ENCODE data around the gene AQP2.

AQP2 gene

GRCh38 chr12:49920915-49921286 lies 29.6 kb upstream of the AQP2 start:
- DNase-seq = no peak

GRCh38 chr12:49921299-49921698 lies 29.2 kb upstream of the AQP2 start:
- DNase-seq = no peak

GRCh38 chr12:49921936-49922335 lies 28.6 kb upstream of the AQP2 start:
- no peak for DNase-seq

GRCh38 chr12:49922349-49923034 lies 28.0 kb upstream of the AQP2 start:
- DNase-seq = no peak

GRCh38 chr12:49923035-49923644 lies 27.4 kb upstream of the AQP2 start:
- DNase-seq = no peak

- no peak for DNase-seq
Measured at GRCh38 chr12:49923880-49924556, 26.5 kb upstream of the AQP2 start.

- DNase-seq = no peak
Measured at GRCh38 chr12:49924628-49925246, 25.8 kb upstream of the AQP2 start.

- no peak for DNase-seq
Measured at GRCh38 chr12:49925433-49926204, 24.9 kb upstream of the AQP2 start.

- DNase-seq = no peak
Measured at GRCh38 chr12:49928471-49928870, 22.1 kb upstream of the AQP2 start.

GRCh38 chr12:49929581-49929980 lies 21.0 kb upstream of the AQP2 start:
- no peak for DNase-seq

GRCh38 chr12:49930515-49931288 lies 19.8 kb upstream of the AQP2 start:
- DNase-seq = no peak

- no peak for DNase-seq
Measured at GRCh38 chr12:49932023-49932422, 18.5 kb upstream of the AQP2 start.

- no peak for DNase-seq
Measured at GRCh38 chr12:49932533-49933130, 17.9 kb upstream of the AQP2 start.

- no peak for DNase-seq
Measured at GRCh38 chr12:49933796-49934195, 16.7 kb upstream of the AQP2 start.

- DNase-seq = no peak
Measured at GRCh38 chr12:49934505-49934904, 16.0 kb upstream of the AQP2 start.

GRCh38 chr12:49936925-49937324 lies 13.6 kb upstream of the AQP2 start:
- DNase-seq = no peak

- DNase-seq = no peak
Measured at GRCh38 chr12:49937639-49938300, 12.8 kb upstream of the AQP2 start.

GRCh38 chr12:49939307-49939706 lies 11.2 kb upstream of the AQP2 start:
- DNase-seq = no peak

- no peak for DNase-seq
Measured at GRCh38 chr12:49939707-49940106, 10.8 kb upstream of the AQP2 start.

GRCh38 chr12:49941556-49942511 lies 8.7 kb upstream of the AQP2 start:
- no peak for DNase-seq
